Globus pallidus (tissue), 1 donor: Measurements from ENCODE around the gene MOXD1.
"Not testable (repeated sequence)": the region's sequence is repeated elsewhere in the genome, so short reads cannot be mapped to it uniquely, and the experiment has no call there.

Experiments used
- DNase-seq: peaks from one replicate; pipeline ENCODE4 v3.0.0-alpha.2; 2015; ENCODE audit warnings: low spot score

Gene MOXD1

GRCh38 chr6:132354517-132355167 lies 46.6 kb downstream of the MOXD1 start:
- no peak for DNase-seq

GRCh38 chr6:132351986-132352385 lies 49.3 kb downstream of the MOXD1 start:
- DNase-seq = not testable (repeated sequence)

GRCh38 chr6:132348231-132348630 lies 53.0 kb downstream of the MOXD1 start:
- DNase-seq = no peak

GRCh38 chr6:132344811-132345210 lies 56.5 kb downstream of the MOXD1 start:
- DNase-seq = no peak

DNA sequence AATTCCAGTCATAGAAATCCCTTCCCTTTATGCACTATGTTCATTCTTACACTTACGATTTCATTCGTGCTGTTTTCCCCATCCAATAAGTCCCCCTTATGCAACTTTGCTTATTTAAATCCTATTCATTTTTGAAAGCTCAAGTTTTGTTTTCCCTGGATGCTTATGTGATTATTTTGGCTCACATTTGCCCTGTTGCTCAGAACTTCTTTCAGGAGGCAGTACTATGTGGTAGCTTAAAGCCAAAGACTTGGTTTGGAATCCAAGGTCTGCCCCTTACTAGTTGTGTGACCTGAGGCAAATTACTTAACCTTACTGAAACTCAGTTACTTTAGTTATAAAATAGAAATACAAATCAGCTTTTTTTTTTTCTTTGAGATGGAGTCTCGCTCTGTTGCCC lies 59.6 kb downstream of the MOXD1 start:
- DNase-seq = no peak

- DNase-seq = no peak
Observed at GRCh38 chr6:132334521-132334885, 66.8 kb downstream of the MOXD1 start.

DNA sequence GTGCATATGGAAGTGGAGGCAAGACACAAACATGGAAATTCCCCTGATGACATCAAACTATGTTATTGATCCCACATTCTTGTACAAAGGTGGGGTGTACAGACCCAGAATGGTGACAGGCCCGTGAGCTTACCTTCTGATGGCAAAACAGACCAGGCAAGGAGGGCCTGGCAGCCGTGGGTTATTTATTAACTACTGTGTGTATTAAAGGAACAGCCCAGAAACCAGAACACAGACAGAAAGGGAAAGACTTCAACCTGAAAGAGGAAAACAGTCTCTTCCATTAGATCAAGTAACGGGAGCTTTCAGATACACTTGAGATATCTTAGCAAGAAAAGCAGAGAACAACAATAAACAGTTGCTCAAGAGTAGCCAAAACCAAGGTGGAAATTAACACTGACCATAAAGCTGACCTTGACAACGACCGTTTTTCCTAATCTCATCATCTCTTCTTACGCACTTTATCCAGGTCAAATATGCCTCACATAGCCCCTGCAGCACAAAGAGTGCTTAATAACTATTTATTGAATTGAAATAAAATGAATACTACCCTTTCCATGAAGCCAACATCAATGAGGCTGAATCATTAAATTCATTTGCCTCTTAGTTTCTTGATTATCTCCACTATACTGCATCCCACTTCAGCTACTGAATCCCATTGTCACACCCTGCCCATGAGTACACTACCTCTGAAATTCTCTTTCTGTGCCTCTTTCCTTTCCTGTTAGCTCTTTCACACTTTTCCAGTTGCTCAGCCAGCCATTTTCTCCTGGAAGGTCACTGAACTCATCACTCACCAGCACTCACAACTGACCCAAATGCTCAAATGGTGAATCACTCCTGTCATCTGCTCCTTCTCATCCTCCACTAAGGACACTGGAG lies 67.4 kb downstream of the MOXD1 start:
- no peak for DNase-seq

GRCh38 chr6:132330759-132331158 lies 70.5 kb downstream of the MOXD1 start:
- DNase-seq = no peak

GRCh38 chr6:132322398-132322797 lies 78.9 kb downstream of the MOXD1 start:
- DNase-seq = no peak

DNA sequence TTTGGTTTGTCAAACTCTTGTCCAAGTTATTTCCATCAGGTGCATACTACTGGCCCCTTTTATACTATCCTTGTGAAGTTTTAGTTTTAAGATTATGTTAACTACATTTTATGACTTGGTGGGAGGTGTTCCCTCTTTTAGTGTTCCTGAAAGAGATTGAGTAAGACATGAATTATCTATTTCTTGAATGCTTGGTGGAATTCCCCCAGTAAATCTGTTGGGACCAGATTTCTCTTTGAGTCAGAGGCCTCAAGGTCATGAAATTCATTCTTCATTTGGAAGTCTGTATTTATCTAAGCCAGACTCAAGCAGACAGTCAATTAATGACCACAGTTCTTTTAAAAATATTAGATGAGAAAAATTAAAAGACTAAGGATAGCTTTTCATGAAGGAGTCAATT lies 81.3 kb downstream of the MOXD1 start:
- DNase-seq = no peak

DNA sequence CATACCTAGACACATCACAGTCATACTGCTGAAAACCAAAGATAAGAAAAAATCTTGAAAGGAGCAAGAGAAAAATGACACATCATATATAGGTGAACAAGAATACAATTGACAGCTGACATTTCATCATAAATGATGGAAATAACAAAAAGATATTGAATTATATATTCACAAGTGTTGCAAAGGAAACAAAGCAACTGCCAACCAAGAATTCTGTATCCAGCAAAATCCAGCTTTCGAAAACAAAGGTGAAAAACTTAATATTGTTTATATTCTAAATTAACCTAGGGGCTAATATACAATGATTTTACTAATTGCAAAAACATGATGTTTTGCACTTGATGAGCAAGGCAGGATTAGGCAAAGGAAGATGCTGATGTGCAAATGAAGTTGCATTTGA lies 84.3 kb downstream of the MOXD1 start:
- no peak for DNase-seq

GRCh38 chr6:132314432-132314831 lies 86.8 kb downstream of the MOXD1 start:
- DNase-seq = no peak

DNA sequence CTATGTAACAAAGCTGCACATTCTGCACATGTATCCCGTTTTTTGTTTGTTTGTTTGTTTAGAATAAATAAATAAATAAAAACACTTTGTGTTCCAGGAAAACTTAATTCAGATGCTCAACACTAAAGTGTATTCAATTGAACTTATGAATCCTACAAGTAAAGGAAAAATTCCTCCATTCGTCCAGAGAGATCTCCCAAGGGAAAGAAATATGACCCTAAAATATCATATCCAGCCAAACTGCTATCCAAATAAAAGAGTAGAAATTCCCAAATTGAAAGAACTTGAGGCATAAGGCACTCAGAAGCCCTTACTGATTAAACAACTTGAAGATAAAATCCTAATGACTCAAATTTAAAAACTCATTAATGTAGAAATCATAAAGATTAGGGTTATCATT lies 90.4 kb downstream of the MOXD1 start:
- no peak for DNase-seq

DNA sequence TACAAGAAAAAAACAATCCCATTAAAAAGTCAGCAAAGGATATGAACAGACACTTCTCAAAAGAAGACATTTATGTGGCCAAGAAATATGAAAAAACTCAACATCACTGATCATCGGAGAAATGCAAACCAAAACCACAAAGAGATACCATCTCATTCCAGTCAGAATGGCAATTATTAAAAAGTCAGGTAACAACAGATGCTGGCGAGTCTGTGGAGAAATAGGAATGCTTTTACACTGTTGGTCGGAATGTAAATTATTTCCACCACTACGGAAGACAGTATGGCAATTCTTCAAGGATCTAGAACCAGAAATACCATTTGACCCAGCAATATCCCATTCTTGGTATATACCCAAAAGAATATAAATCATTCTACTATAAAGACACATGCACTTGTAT lies 91.1 kb downstream of the MOXD1 start:
- DNase-seq = not testable (repeated sequence)

- DNase-seq = no peak
Observed at GRCh38 chr6:132304891-132305305, 96.4 kb downstream of the MOXD1 start.

DNA sequence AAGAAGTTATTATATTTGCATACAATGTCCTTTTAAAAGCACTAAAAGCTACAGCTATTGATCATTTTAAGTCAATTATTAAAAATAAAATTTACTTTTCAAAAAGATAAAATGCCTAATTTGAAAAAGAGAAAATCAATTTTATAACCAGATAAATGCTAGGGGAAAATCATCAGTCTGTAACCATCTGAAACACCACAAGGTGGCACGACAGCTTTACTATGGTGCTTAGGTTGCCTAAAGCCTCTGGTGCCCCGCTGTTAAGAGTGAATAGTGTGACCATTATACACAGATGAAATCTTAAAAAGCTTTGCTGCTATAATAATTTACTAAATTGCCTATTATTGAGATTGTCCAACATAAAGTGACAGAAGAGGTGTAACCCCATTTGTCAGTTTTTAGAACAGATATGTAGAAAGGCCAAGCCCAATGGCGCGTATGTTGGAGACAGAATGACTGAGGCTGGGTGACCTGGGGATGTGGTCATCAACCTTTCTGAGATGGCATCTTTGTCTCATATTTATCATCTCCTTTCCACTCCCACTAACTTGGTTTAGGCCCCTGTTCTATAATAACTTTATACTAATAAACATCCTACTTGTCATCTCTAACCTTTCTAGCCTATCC lies 100.8 kb downstream of the MOXD1 start:
- DNase-seq = peak; percentile 52

DNA sequence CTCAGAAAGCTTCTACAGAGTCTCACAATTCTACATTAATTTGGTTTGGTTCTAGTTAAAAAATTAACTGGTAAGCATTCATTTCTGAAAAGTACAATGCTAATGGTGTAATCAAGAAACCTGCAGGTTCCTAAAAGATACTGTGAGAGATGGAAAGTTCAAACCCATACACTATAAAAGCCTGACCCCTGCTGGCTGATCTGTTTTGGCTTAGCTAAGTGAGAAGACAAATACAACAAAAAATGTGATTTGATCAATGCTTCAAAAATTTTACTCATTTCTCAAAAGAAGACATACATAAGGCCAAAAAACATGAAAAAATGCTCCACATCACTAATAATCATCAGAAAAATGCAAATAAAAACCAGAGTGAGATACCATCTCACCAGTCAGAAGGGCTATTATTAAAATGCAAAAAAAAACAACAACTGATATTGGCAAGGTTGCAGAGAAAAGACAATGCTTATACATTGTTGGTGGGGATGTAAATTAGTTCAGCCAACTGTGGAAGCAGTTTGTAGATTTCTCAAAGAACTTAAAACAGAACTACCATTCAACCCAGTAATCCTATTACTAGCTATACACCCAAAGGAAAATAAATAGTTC lies 102.8 kb downstream of the MOXD1 start:
- DNase-seq = peak; percentile 74

- DNase-seq = no peak
Observed at GRCh38 chr6:132289756-132290155, 111.5 kb downstream of the MOXD1 start.

DNA sequence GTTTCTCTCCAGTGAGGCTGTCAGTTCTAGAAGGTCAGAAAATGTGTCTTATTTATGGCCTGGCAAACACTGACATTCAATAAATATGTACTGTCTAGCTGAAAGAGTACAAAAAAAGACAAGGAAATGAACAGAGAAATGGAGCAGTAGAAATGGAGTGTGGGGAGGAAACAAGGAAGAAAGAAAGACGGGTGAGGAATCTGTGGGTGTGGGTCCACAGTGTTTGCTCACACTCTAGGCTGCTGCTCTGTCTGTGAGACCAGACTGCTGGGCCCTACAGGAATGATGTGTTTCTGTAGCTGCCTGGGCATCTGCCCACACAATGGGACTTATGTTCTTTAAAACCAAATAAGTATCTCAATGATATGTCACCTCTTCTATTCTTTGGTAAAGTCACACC lies 114.2 kb downstream of the MOXD1 start:
- DNase-seq = no peak

- no peak for DNase-seq
Observed at GRCh38 chr6:132286298-132287019, 114.8 kb downstream of the MOXD1 start.

GRCh38 chr6:132285004-132285780 lies 116.1 kb downstream of the MOXD1 start:
- no peak for DNase-seq
